T-helper 2 cell treated with Interferon-gamma antibody and Interleukin-4, amounts not matched to agents 5 μg/mL and 100 μg/mL, for 36 hours (primary cell): ENCODE measurements around the gene CFAP300.

Experiments used
- DNase-seq: peaks from one replicate; pipeline ENCODE4 v3.0.0; 2021; ENCODE audit warnings: low spot score
- H3K27ac Mint-ChIP-seq: one replicate; pipeline ENCODE4 v1.8.0; 2021; ENCODE audit warnings: mild to moderate bottlenecking, mixed read lengths
- H3K27me3 Mint-ChIP-seq: one replicate; pipeline ENCODE4 v1.8.0; 2021; ENCODE audit warnings: low read depth, mixed read lengths
- H3K36me3 Mint-ChIP-seq: one replicate; pipeline ENCODE4 v1.8.0; 2021; ENCODE audit warnings: low read depth, mixed read lengths
- H3K4me1 Mint-ChIP-seq: one replicate; pipeline ENCODE4 v1.8.0; 2021; ENCODE audit warnings: low read depth, mixed read lengths
- H3K4me3 Mint-ChIP-seq: one replicate; pipeline ENCODE4 v1.8.0; 2022; ENCODE audit warnings: mild to moderate bottlenecking, moderate library complexity, mixed read lengths
- H3K9me3 Mint-ChIP-seq: one replicate; pipeline ENCODE4 v1.8.0; 2021; ENCODE audit warnings: mixed read lengths

CFAP300 gene

GRCh38 chr11:102046841-102047240 lies 396 bp upstream of the CFAP300 start:
- H3K4me3 Mint-ChIP-seq: no peak overlapping the region
- no peak overlapping the region for H3K27ac Mint-ChIP-seq
- H3K9me3 Mint-ChIP-seq: no peaks in the 10 kb centered on the region
- no peaks in the 10 kb centered on the region for H3K36me3 Mint-ChIP-seq
- no peak for DNase-seq
- peaks cover 3% of the 10 kb centered on the region for H3K4me1 Mint-ChIP-seq
- peaks cover 38% of the 10 kb centered on the region for H3K27me3 Mint-ChIP-seq

GRCh38 chr11:102050927-102051575 lies 3.8 kb downstream of the CFAP300 start:
- peaks cover 30% of the 10 kb centered on the region for H3K27me3 Mint-ChIP-seq
- H3K4me1 Mint-ChIP-seq: peaks cover 3% of the 10 kb centered on the region
- H3K27ac Mint-ChIP-seq: no peak overlapping the region
- H3K36me3 Mint-ChIP-seq: no peaks in the 10 kb centered on the region
- H3K4me3 Mint-ChIP-seq: no peak overlapping the region
- no peak for DNase-seq
- no peaks in the 10 kb centered on the region for H3K9me3 Mint-ChIP-seq

GRCh38 chr11:102061276-102061675 lies 14.0 kb downstream of the CFAP300 start:
- H3K4me3 Mint-ChIP-seq: no peak overlapping the region
- H3K4me1 Mint-ChIP-seq: no peaks in the 10 kb centered on the region
- H3K9me3 Mint-ChIP-seq: no peaks in the 10 kb centered on the region
- H3K36me3 Mint-ChIP-seq: no peaks in the 10 kb centered on the region
- H3K27me3 Mint-ChIP-seq: peaks cover 2% of the 10 kb centered on the region
- H3K27ac Mint-ChIP-seq: no peak overlapping the region
- DNase-seq: no peak

DNA sequence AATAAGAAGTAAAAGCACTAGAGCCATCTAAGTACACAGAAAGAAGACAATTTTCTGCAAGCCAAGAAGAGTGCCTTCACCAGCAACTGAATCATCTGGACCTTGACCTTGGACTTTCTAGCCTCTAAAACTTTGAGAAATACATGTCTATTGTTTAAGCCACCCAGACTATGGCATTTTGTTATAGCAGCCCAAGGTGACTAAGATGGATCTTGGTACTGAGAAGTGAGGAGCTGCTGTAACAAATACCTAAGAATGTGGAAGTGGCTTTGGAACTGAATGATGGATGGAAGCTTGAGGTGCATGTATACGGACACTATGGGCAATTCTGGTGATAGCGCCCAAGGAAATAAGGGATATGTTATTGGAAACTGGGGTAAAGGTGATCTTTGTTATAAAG lies 14.9 kb downstream of the CFAP300 start:
- DNase-seq: no peak
- Mint-ChIP-seq H3K4me3 (no peak overlapping the region), H3K36me3 (no peaks in the 10 kb centered on the region), H3K27me3 (peaks cover 2% of the 10 kb centered on the region), H3K9me3 (no peaks in the 10 kb centered on the region), H3K27ac (no peak overlapping the region), H3K4me1 (no peaks in the 10 kb centered on the region)

- no peaks in the 10 kb centered on the region for H3K36me3 Mint-ChIP-seq
- H3K27me3 Mint-ChIP-seq: peaks cover 2% of the 10 kb centered on the region
- no peaks in the 10 kb centered on the region for H3K4me1 Mint-ChIP-seq
- no peak overlapping the region for H3K4me3 Mint-ChIP-seq
- H3K9me3 Mint-ChIP-seq: no peaks in the 10 kb centered on the region
- H3K27ac Mint-ChIP-seq: no peak overlapping the region
- DNase-seq: no peak
Measured at GRCh38 chr11:102064316-102064715, 17.1 kb downstream of the CFAP300 start.

DNA sequence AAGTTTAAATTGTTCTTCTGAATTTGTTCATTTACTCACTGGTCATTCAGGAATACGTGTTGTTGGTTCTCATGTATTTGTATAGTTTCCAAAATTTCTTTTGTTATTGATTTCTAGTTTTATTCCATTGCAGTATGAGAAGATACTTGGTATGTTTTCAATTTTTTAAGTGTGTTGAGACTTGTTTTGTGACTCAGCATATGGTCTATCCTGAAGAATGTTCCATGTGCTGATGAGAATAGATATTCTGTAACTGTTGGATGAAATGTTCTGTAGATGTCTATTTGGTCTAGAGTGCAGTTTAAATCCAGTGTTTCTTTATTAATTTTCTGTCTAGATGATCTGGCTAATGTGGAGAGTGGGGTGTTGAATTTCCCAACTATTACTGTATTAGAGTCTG lies 23.5 kb downstream of the CFAP300 start:
- no peak overlapping the region for H3K4me3 Mint-ChIP-seq
- no peaks in the 10 kb centered on the region for H3K27me3 Mint-ChIP-seq
- no peaks in the 10 kb centered on the region for H3K36me3 Mint-ChIP-seq
- H3K27ac Mint-ChIP-seq: no peak overlapping the region
- no peak for DNase-seq
- H3K9me3 Mint-ChIP-seq: peaks cover 19% of the 10 kb centered on the region
- H3K4me1 Mint-ChIP-seq: no peaks in the 10 kb centered on the region

DNA sequence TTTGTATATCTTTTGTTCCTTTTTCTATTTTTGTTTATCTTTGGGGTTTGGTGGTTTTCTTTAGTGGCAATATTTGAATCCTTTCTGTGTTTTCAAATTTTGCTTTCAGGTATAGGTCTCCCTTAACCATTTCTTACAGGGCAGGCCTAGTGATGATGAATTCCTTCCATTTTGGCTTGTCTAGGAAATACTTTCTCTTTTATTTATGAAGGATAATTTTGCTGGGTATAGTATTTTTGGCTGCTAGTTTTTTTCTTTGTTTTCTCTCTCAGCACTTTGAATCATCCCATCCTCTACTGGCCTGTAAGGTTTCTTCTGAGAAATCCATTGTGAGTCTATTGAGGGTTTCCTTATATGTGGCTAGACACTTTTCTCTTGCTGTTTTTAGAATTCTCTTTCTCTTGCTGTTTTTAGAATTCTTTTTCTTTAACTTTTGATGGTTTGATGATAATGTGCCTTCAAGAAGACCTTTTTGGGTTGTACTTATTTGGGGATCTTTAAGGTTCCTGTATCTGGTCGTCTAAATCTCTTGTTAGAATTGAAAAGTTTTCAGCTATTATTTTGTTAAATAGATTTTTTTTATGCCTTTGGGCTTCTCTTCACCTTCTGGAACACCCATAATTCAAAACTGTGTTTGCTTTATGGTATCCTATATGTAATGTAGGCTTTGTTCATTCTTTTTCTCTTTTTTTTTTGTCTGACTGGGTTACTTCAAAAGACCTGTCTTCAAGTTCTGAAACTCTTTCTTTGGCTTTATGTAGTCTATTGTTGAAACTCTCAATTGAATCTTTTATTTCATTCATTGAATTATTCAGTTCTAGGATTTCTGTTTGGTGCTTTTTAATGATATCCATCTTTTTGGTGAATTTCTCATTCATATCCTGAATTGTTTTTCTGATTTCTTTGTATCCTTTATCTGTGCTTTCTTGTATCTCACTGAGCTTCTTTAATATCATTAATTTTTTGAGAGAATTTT lies 24.5 kb downstream of the CFAP300 start:
- Mint-ChIP-seq H3K4me1 (no peaks in the 10 kb centered on the region), H3K27ac (no peak overlapping the region), H3K36me3 (no peaks in the 10 kb centered on the region), H3K4me3 (no peak overlapping the region), H3K27me3 (no peaks in the 10 kb centered on the region), H3K9me3 (peaks cover 19% of the 10 kb centered on the region)
- DNase-seq: no peak

DNA sequence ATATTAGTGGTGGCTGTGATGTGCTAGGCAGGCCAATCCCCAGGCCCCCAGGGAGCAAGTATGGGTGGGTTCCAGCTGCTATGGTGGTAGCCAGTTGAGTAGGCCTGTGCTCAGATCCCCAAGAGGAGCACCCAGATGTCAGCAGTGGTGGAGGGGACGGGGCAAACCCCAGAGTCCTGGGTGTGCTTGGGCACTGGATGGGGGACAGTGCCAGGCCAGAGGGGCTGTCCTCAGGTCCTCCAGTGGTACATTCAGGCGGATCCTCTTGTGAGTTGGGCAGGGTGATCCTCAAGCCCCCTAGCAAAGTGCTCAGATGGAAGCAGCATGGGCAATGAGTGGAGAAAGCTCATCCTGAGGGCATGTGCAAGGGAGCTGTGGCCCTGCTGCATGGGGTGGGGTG lies 26.0 kb downstream of the CFAP300 start:
- H3K27ac Mint-ChIP-seq: no peak overlapping the region
- H3K4me3 Mint-ChIP-seq: no peak overlapping the region
- no peaks in the 10 kb centered on the region for H3K4me1 Mint-ChIP-seq
- no peaks in the 10 kb centered on the region for H3K36me3 Mint-ChIP-seq
- no peak for DNase-seq
- peaks cover 19% of the 10 kb centered on the region for H3K9me3 Mint-ChIP-seq
- no peaks in the 10 kb centered on the region for H3K27me3 Mint-ChIP-seq

DNA sequence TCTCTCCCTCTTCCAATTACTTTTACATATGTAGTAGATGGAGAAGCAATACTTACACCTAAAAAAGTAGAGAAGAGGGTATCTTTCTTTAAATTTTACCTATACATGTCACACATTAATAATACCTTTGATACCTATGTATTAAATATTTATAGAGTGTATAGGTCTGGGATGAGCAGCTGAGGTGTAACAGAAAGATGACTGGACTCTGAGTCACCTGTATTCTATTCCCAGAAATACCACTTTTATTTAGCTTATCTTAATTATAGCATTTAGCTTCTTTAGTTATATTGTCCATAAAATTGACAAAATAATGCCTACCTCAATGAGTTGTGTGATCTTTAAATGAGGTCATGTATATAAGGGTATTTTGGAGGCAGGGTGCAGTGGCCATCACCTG lies 32.4 kb downstream of the CFAP300 start:
- Mint-ChIP-seq H3K4me1 (no peaks in the 10 kb centered on the region), H3K27ac (no peak overlapping the region), H3K36me3 (no peaks in the 10 kb centered on the region), H3K9me3 (no peaks in the 10 kb centered on the region), H3K4me3 (no peak overlapping the region), H3K27me3 (no peaks in the 10 kb centered on the region)
- no peak for DNase-seq

GRCh38 chr11:102081313-102081712 lies 34.1 kb downstream of the CFAP300 start:
- Mint-ChIP-seq H3K27ac (no peak overlapping the region), H3K4me1 (no peaks in the 10 kb centered on the region), H3K27me3 (no peaks in the 10 kb centered on the region), H3K4me3 (no peak overlapping the region), H3K9me3 (no peaks in the 10 kb centered on the region), H3K36me3 (no peaks in the 10 kb centered on the region)
- DNase-seq: no peak

GRCh38 chr11:102085864-102086551 lies 38.8 kb downstream of the CFAP300 start:
- Mint-ChIP-seq H3K4me1 (no peaks in the 10 kb centered on the region), H3K9me3 (no peaks in the 10 kb centered on the region), H3K27ac (no peak overlapping the region), H3K36me3 (no peaks in the 10 kb centered on the region), H3K4me3 (no peak overlapping the region), H3K27me3 (no peaks in the 10 kb centered on the region)
- DNase-seq: no peak

GRCh38 chr11:102097186-102097585 lies 49.9 kb downstream of the CFAP300 start:
- Mint-ChIP-seq H3K27ac (no peak overlapping the region), H3K27me3 (no peaks in the 10 kb centered on the region), H3K36me3 (no peaks in the 10 kb centered on the region), H3K4me3 (no peak overlapping the region), H3K4me1 (no peaks in the 10 kb centered on the region), H3K9me3 (no peaks in the 10 kb centered on the region)
- DNase-seq: no peak

DNA sequence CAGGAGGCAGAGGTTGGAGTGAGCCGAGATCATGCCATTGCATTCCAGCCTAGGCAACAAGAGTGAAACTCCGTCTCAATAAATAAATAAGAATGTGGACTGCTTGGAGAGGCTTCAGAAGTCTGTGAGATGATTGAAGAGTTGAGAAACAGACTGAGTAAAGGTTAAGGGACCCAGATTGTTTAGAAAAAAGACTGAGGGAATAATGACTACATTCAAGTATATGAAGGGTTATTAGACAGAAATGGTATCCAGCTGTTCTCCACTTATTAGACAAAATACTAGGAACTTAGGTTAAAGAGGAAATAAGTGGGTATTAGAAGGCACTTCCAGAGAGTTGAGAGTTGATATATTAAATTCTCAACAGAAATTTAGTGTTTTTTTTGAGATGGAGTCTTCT lies 52.5 kb downstream of the CFAP300 start:
- Mint-ChIP-seq H3K4me3 (no peak overlapping the region), H3K27ac (no peak overlapping the region), H3K4me1 (no peaks in the 10 kb centered on the region)

More for the DNA sequence above, 52.5 kb downstream of the CFAP300 start:
- Mint-ChIP-seq H3K27me3 (peaks cover 3% of the 10 kb centered on the region), H3K9me3 (no peaks in the 10 kb centered on the region), H3K36me3 (no peaks in the 10 kb centered on the region)
- no peak for DNase-seq
